Measurements from ENCODE around the gene KPNA6.

KPNA6 gene

DNA sequence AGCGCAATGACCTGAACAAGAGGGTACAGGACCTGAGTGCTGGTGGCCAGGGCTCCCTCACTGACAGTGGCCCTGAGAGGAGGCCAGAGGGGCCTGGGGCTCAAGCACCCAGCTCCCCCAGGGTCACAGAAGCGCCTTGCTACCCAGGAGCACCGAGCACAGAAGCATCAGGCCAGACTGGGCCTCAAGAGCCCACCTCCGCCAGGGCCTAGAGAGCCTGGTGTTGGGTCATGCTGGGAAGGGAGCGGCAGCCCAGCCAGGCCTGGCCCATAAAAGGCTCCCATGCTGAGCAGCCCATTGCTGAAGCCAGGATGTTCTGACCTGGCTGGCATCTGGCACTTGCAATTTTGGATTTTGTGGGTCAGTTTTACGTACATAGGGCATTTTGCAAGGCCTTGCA is 87.1 kb downstream of the KPNA6 start:
- DNase-seq = no peak

DNA sequence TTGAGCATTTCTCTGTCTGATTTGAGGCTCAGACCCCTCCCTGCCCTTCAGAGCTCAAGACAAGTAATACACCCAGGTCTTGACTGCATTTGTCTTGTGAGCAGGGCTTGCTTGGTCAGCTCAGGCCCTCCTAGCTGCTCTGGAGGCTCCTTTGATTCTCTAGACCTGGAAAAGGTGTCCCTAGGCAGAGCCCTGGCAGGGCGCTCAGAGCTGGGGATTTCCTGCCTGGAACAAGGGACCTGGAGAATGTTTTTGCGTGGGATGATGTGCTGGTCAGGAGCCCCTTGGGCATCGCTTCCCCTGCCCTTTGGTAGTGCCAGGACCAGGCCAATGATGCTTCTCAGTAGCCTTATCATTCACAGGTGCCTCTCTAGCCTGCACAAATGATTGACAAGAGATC is 87.7 kb downstream of the KPNA6 start:
- no peak for DNase-seq

DNA sequence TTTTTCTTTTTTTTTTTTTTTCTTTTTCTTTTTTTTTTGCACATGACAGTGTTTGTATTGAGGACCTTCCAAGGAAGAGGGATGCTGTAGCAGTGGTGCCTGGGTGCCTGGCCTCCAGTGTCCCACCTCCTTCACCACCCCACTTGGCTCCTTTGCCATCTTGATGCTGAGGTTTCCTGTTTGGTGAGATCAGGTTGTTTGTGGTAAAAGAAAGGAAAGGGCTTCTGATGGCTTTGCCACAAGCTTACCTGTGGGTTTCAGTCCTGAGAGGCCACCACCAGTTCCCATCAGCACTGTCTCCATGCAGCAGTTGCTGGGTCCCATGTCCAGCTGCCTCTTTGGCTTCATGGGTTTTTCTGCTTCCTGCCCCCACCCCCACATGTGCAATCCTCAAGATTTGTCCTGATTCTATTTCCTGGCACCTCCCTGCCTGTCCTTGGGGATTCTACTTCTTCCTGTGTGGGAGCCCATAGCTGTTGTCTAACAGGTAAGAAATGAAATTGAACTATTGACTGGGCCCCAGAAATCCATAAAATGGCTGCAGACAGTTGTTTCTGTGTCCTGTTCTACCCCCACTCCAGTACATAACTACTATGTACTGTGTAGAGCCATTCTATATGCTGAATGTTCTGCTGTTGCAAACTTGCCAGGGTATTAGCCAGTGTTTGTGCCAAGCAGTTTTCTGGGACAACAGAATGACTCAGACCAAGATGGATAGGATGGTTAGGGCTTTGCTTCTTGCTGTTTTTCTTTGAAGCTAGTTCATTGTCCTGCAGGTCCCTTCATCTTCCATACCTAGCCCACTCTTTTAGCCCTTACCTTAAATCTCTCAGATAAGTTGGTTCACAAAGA is 88.3 kb downstream of the KPNA6 start:
- no peak for DNase-seq

DNA sequence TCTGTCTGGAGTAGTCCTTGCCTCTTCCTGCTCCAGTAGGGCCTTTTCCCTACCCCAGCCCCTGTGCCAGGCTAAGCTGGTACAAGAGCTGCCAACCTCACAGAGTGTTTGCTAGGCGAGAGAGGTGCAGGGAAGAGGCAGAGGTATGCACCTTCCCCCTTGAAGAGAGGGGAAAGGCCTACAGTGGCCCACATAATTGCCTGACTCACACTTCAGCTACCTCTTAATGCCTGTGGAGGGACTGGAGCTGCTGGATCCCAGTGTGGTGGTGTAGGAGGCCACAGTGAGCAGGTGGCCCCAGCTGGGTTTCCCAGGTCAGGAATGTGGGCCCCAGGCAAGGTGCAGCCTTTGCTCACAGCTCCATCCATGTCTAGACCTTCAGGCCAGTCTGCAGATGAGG is 89.2 kb downstream of the KPNA6 start:
- DNase-seq = no peak

DNA sequence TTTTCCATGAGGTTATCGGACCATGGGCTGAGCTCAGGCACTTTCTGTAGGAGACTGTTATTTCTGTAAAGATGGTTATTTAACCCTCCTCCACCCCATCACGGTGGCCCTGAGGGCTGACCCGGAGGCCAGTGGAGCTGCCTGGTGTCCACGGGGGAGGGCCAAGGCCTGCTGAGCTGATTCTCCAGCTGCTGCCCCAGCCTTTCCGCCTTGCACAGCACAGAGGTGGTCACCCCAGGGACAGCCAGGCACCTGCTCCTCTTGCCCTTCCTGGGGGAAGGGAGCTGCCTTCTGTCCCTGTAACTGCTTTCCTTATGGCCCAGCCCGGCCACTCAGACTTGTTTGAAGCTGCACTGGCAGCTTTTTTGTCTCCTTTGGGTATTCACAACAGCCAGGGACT is 90.0 kb downstream of the KPNA6 start:
- no peak for DNase-seq

DNA sequence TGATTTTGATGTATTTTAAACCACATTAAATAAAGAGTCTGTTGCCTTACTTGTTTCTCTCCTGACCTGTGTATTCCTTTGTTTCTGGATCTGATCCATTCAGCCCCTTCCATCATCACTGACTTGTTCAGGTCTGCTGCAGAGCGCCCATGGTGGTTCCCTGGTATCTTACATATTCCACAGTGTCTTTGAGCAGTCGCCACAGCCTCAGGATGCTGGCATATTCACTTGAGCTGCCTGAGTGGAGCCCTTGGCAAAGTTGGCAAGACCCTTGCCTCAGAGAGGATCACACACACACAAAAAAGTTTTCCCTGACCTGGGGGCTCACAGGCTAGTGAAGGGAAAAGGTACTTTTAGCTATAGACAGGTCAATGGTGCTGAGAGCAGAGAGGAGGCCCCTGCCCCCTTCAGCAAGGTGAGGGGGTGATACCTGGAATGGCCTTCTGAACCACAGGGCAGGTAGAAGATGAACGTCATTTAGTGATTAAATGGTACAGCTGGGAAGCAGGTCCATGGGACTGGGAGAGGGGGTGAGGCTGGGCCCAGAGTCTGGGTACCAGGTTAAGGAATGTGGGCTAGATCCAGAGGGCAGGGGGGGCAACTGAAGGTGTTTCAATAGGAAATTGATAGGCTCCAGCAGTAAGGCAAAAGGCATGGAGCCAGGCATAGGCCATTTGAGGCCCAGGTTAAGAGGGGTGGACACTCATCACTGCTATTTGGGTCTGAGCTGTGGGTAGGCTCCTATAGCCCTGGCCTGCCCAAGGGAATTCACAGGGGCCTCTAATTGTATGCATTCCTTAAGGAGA is 90.6 kb downstream of the KPNA6 start:
- no peak for DNase-seq

DNA sequence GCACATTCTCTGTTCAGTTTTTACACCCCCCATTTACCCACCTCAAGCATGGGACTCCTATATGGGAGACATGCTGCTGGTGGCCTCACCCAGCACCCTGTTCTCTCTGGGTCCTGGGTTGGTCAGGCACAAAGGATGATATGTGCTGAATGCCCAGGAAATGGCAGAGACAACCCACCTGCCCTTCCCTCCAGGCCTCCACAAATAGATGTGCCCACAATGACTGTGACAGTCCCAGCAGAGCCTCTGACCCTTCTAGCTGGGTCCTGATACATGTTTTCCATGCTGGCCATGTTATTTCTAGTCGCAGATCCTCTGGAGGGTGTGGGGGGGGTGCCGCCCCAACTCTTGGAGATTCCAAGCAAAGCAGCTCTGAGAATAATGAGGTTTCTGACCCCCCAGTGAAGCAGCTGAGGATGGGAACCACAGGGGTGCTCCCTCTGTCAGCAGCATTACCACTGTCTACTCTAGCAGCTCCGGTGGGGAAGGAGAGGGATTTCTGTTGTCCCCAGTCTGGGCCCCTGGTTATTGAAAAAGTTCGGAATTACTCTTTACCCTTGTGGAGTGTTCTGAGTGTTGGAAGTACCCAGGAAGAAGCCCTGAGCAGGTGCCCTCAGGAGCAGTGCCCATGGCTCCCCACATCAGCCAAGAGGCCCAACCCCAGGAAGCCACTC is 91.3 kb downstream of the KPNA6 start:
- DNase-seq = no peak

DNA sequence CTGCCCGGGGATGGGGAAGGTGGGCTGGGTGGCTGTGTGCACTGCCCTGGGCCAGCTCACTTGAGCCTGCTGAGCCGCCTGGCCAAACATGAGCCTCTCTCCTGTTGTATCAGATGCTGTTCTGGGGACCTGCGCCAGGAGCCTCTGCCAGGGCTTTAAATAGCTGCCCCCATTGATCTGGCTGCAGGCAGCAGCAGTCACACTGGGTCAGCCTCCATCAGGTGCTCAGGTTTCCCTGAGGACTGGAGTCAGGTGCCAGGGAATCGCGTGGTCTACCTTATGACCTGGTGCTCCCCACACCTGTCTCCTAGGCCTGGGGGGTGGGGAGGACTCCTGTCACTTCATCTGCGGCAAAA is 91.8 kb downstream of the KPNA6 start:
- DNase-seq = no peak

DNA sequence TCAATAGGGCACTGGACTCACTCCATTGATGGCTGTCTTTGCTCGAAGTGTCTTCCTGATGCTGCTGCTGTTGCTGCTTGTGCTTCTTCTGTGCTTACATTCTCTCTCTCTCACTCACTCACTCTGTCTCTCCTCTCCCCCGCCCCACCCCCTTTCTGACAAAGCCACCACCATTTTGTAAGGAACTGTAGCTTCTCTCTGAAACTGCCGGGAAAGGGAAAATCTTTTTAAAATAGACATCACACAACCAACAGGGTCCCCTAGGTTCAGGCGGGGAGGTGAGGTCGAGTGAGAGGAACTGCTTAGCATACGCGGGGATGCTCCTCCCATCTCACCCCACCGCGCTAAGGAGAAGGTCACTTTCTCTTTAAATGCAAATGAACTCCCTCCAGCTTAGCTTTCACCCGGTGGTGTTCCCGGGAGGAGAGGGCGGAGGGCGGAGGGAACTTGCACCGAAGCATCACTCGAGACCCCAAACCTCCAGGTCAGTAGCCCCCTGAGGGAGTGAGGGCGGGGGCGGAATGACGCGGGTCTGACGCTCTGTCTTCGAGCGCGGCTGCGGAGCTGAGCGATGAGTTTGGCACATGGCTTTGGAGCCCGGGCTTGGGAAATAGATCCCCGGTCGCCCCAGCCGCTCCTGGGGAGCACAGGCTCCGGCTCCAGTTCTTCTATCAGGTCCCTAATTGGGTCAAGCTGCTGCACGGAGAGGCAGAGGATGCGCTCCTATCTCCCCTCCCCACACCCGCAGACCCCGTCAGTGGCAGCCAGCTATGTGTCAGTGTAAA is 92.6 kb downstream of the KPNA6 start, which contains the start of gene CCDC28B:
CCDC28B (plus strand) TSS at position 370 of the 785 bp plus-strand sequence. CDS start 1,341 bp downstream, outside the sequence.
- no peak for DNase-seq

DNA sequence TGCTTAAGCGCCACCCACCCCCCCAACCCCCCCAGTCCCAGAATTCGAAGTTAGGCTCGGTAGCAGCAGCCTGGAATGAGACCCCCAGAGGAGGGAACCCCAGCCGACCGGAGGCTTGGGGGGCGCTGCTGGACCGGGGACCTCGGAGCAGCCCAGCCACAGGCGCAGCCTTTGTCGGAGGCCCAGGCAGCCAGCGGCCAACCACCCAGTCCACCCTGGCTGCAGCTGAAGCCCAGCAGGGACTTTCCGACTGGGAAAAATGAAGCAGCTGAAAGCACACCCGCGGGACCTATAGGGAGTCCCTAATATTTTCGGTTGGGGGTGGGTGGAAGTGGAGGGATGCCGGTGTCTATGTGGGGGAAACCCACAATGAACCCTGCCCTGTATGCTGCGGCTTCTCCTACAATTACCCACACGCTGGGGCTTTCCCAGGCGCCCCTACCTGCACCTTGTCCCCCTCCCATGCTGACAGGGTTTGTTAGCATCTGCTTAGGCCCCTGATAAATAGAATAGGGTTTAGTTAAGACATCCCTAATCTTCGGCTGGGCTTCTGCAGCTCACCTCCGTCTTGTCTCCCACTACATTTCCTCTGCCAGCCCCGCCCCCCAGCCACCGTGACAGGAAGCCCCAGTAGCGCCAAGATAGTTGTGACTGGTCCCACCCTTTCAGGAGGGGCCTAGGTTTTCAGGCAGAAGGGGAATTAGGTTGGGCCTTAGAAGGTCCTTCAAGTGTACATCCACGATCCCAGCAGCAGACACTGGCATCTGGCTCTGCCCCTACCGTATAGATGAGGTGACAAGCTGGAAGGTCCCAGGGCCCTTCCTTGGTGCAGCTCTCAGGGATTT is 93.4 kb downstream of the KPNA6 start:
- DNase-seq = no peak

DNA sequence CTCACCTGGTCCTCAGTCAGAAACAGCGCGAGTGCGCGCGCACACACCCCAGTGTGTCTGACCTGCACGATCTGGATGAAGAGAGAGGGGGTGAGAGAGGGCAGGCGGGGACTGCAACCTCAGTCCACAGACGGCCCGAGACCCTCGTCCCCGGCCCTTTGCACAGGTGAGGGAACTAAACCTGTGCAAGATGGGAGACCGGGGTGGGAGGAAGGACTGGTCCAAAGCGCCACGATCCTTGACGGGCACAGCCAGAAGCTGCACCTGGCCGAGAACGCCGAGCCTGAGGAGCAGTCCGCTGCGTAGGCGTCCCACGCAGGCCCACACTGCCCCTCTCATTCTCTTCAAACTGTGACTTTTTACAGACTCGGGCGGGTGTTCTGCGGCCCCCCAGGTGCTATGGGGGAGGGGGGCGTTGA is 97.1 kb downstream of the KPNA6 start:
- DNase-seq = no peak

DNA sequence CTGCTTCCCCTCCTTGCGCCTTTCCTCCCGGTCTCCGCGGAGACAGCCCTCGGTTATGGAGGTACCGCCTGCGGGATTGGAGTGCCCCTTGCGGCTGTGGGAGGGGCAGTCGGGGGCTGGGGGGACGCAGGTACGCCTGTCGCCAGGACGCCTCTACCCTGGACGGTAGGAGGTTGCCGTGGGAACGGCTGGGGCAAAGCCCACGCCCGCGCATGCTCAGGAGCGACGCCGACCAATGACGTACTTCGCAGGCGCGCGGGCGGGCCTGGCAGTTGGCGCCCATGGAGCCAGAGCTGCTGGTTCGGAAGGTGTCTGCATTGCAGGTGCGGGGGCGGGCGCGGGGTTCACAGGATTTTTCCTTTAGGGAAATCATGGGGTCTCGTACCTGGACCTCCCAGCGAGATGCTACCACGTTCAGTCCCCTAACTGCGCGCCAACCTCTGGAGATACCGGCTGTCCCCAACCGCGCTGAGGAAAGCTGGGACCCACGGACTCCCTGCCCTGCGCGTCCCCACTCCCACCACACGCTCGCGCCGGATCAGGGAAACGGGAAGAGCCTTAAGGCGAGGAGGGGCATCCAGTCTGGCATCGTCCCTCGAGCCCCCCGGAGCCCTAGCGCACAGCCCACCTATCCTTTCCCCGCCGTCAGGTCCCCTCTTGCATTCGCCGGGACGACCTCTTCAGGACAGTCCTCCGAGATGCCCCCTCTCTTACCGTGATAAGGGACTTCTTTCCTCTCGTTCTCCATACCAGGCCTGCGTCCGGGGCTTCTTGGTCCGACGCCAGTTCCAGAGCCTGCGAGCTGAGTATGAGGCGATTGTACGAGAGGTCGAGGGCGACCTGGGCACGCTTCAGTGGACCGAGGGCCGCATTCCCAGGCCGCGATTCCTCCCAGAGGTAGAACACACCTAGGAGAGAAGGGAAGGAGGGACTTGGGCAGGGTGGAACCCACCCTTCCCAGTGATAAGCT is 97.8 kb downstream of the KPNA6 start, which contains the start of gene IQCC:
IQCC (plus strand) TSS at position 271 of the 970 bp plus-strand sequence; CDS start at position 282, 11 bp downstream.
- peak; percentile 29 for DNase-seq

DNA sequence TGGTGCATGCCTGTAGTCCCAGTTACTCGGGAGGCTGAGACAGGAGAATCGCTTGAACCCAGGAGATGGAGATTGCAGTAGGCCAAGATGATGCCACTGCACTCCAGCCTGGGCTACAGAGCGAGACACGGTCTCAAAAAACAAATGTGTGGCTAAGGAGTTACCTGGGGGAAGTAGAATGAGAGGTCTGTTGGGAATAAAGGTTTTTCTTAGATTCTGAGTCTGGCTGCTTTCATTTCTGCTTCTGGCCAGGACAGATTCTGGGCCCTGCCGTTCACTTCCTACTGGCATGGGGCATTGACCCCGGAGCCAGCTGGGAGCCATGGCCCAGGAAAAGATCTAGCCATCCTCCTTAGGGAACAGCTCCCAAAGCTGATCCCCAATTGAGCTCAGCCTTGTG is 100.6 kb downstream of the KPNA6 start:
- DNase-seq = no peak

DNA sequence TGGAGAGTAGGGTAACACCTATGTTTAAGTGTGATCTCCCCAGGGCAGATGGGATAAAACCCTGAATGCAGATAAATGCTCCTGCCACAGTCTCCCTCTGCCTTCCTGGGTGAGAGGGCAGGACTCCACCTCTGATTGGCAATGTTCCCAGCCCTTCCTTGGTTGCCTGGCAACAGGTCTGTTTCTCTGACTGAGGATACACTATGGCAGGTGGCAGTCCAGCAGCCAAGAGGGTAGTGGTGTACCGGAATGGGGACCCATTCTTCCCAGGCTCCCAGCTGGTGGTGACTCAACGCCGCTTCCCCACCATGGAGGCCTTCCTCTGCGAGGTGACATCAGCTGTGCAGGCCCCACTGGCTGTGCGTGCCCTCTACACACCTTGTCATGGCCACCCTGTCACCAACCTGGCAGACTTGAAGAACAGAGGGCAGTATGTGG is 101.1 kb downstream of the KPNA6 start, which contains the start of gene DCDC2B:
DCDC2B (plus strand) TSS at position 199 of the 438 bp plus-strand sequence; CDS start at position 204, 5 bp downstream.
- DNase-seq = no peak

DNA sequence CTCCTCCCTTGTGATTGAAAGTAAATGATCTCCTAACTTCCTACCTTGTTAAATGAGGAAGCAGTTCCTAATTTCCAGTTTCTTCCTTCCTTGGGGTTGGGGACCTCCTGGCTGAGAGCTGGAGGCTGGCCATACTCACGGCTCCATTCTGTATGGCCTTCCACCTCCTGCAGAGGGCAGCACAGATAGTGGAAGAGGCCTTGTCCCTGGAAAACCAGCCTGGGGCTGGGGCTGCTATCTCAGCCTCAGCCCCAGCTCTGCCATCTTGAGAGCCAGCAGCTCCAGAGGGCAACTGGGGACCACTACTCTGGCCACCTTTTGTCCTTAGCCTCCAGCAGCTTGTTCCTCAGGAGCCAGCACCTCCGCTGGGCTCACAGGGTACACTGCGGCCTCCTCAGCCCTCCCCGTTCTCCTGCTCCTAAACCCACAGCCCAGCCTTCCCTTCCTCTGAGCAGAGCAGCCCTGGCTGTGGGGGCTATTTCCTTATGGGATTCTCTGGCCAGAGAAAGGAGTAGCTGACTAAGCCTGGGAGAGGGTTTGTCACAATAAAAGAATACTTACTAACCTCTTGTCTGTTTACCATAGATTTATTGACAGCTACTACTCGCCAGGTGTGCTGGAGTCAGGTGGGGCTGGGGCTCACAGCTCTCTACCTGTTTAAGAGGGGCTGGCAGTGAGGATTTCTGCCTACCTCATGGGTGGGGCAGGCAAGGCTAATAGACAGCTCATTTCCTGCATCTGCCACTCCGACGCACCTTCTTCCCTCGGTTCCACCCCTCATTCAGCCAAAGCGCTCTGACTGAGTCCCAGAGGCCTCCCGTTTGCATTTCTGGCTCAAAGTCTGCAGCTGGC is 108.0 kb downstream of the KPNA6 start:
- no peak for DNase-seq

DNA sequence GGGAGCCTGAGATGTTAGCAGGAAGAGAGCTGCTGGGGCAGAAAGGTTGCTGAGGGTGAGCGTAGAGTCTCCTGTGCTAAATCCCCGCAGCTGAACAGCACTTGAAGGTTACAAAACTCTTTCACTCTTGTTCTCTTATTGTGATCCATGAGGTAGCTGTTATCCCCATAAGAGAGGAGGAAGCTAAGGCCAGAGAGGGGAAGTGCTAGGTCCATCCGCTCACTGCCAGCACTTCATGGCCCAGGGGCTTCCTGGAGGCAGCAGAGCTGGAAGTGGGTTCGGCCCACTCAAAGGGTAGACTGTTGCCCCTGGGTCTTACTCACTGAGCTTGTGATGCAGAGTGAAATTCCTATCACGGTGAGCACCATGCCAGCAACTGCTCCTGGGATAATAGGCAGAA is 108.7 kb downstream of the KPNA6 start:
- DNase-seq = no peak

DNA sequence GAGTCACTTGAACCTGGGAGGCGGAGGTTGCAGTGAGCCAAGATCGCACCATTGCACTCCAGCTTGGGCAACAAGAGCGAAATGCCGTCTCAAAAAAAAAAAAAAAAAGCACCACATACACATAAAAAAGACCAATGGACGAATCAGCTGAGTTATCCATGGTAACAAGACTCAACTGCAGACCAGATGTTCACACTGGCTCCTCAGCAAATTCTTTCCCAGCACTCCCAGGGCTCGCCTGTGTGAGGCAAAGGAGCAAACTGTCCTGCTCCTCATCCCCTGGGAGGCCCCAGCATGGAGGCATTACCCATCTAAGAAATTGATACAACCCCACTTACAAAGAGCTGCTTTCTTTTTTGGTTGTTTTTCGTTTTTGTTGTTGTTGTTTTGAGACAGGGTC is 111.2 kb downstream of the KPNA6 start:
- no peak for DNase-seq

DNA sequence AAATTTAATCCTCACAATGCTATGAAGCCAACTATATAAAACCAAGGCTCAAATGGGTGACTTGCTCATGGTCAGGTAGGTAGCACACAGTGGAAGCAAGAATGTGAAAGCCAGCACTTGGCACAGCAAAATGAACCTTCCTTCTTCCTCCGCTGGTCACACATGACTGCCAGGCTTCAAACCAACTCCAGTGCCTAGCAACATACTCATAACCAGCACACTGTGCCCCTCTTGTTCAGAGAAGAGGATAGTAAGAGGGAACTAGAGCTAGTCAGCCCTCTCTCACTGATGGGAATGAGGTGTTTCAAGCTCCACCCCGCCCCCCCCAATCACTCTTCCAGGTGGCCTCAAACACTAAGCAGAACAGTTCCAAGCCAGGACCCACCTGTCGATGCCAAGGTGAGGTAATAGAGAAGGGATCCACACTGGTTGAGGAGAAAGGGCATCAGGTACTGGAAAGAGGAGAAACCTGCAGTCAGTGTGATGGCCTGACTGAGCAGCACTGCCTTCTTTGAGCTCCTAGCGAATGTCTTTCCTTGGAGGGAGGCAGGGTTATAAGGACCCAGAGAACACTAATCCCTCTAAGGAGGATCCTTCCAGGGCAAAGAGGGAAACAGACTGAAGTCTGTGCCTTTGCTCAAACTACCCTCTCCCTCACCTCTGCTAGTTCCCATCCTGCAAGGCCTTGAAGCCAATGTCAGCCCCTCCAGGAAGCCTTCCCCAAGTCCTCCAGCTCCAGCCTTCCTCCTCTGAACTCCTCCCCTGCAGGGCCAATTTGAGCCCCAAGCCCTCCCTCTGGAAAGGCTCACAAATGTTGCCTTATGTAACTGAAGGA is 113.1 kb downstream of the KPNA6 start:
- DNase-seq = no peak

Measured in GOT3 (cell line).